Left lung (tissue), 10 donors: ENCODE data around the gene PTPRD. TPM values are rescaled to one million over a fixed set of nuclear protein-coding genes. Genes with fewer than 3 reads are reported as not detected.

Experiments used
- ATAC-seq: fragments of 200-7000 bp; cut with Tn5 transposase; one replicate; pipeline ENCODE4 v1.9.1; 2020; ENCODE audit warnings: moderate library complexity
- DNase-seq, 4 donors: peaks; one replicate each; pipeline ENCODE4 v3.0.0-alpha.2; 2013 to 2020
- H3K27ac ChIP-seq, 2 donors: fragments of 200-600 bp; sonication (generic) in 1 of 2; one replicate each; pipeline versions ENCODE4 v1.5.0 to v1.8.0; 2020 to 2021
- H3K27me3 ChIP-seq, 2 donors: fragments of 200-600 bp; sonication (generic) in 1 of 2; one replicate each; pipeline versions ENCODE4 v1.5.0 to v1.8.0; 2020 to 2021
- H3K36me3 ChIP-seq, 2 donors: fragments of 200-600 bp; sonication (generic) in 1 of 2; one replicate each; pipeline versions ENCODE4 v1.5.0 to v1.8.0; 2020 to 2021
- H3K4me1 ChIP-seq, 2 donors: fragments of 200-600 bp; one replicate each; pipeline ENCODE4 v1.8.0; 2021
- H3K4me3 ChIP-seq, 2 donors: fragments of 200-600 bp; sonication (generic) in 1 of 2; one replicate each; pipeline versions ENCODE4 v1.5.0 to v1.8.0; 2020 to 2021; ENCODE audit warnings: mild to moderate bottlenecking in 1 of 2
- H3K9me3 ChIP-seq, 2 donors: fragments of 200-600 bp; sonication (generic) in 1 of 2; one replicate each; pipeline versions ENCODE4 v1.5.0 to v1.8.0; 2020 to 2021
- intact Hi-C, 2 donors: fragments of 100-400 bp; cut with DNase I; formaldehyde crosslinking; loops; one replicate each; pipeline versions ENCODE4 v1.11.2 to v1.14.2; 2022
- polyA plus RNA-seq, 6 donors: library from polyadenylated mRNA; unstranded; fragments of 120-200 nt; gene quantifications; one replicate each; pipeline ENCODE4 v1.2.1, GENCODE V29; 2013; ENCODE audit not compliant: insufficient read length in 6 of 6
- total RNA-seq, 2 donors: library from RNA; stranded (reverse); fragmentation: NEBNext Ultra II Directional; extraction: Animal tissue kit (Norgen Biotek cat#: 25700); gene quantifications; one replicate each; pipeline ENCODE4 v1.2.1, GENCODE V29; 2021
- TF ChIP-seq, protein P1 (sequence below), 2 donors: fragments of 200-600 bp; sonication (generic) in 1 of 2; IDR thresholded peaks; one replicate each; pipeline versions ENCODE4 v1.5.0 to v1.8.0; 2021; ENCODE audit warnings: antibody characterized with exemption in 2 of 2
- donor health status: DM: no; HTN: yes; CAD: no.
- donor health status: DM: no; HTN: no; CAD: no.

The PTPRD gene
- total and polyA plus RNA-seq, 8 donors, result 24.2 to 167 (median 139) TPM

- TF ChIP-seq, protein P1, sequence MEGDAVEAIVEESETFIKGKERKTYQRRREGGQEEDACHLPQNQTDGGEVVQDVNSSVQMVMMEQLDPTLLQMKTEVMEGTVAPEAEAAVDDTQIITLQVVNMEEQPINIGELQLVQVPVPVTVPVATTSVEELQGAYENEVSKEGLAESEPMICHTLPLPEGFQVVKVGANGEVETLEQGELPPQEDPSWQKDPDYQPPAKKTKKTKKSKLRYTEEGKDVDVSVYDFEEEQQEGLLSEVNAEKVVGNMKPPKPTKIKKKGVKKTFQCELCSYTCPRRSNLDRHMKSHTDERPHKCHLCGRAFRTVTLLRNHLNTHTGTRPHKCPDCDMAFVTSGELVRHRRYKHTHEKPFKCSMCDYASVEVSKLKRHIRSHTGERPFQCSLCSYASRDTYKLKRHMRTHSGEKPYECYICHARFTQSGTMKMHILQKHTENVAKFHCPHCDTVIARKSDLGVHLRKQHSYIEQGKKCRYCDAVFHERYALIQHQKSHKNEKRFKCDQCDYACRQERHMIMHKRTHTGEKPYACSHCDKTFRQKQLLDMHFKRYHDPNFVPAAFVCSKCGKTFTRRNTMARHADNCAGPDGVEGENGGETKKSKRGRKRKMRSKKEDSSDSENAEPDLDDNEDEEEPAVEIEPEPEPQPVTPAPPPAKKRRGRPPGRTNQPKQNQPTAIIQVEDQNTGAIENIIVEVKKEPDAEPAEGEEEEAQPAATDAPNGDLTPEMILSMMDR (IDR thresholded peaks at IDR 0.05), result no peak
- no peaks in the 10 kb centered on the region for H3K9me3 ChIP-seq
- no peaks in the 10 kb centered on the region for H3K27me3 ChIP-seq
- H3K36me3 ChIP-seq, result no peaks in the 10 kb centered on the region
- intact Hi-C loops, result no loop called here
- H3K4me3 ChIP-seq, result no peak overlapping the region
- H3K4me1 ChIP-seq, result no peaks in the 10 kb centered on the region
- ATAC-seq, result no peak
- no peak for DNase-seq
- no peak overlapping the region for H3K27ac ChIP-seq
Measured at GRCh38 chr9:9997585-9997984, 615.2 kb downstream of the PTPRD start.

GRCh38 chr9:9996259-9996658, 616.5 kb downstream of the PTPRD start:
- Histone ChIP-seq H3K9me3 (no peaks in the 10 kb centered on the region), H3K4me3 (no peak overlapping the region), H3K27ac (no peak overlapping the region), H3K4me1 (no peaks in the 10 kb centered on the region), H3K27me3 (no peaks in the 10 kb centered on the region), H3K36me3 (no peaks in the 10 kb centered on the region)
- intact Hi-C loops, result no loop called here
- ATAC-seq, result peak; percentile 60
- TF ChIP-seq, protein P1 (IDR thresholded peaks at IDR 0.05), result no peak
- DNase-seq, result no peak

DNA sequence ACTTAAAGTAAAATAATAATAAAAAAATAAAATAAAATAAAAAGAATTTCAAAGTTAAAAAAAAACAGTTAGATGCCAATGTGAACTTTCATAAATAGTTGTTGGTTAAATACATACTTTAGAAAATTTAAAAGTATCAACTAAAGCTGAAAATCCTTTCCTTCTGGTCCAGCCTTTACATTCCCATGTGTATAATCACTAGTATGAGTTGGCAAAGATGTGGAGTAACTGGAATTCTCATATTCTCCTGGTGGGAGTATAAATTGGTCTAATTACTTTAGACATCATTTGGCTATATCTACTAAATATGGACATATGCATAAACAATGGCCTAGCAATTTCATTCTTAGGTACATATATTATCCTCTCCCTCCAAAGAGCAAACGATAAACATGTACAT, 619.9 kb downstream of the PTPRD start:
- Histone ChIP-seq H3K4me3 (no peak overlapping the region), H3K4me1 (no peaks in the 10 kb centered on the region), H3K27ac (no peak overlapping the region), H3K36me3 (no peaks in the 10 kb centered on the region), H3K9me3 (peaks cover 0 to 10% of the 10 kb centered on the region in 2 donors), H3K27me3 (no peaks in the 10 kb centered on the region)
- intact Hi-C loops, result no loop called here
- TF ChIP-seq, protein P1 (IDR thresholded peaks at IDR 0.05), result no peak
- ATAC-seq (no peak), DNase-seq (no peak)

DNA sequence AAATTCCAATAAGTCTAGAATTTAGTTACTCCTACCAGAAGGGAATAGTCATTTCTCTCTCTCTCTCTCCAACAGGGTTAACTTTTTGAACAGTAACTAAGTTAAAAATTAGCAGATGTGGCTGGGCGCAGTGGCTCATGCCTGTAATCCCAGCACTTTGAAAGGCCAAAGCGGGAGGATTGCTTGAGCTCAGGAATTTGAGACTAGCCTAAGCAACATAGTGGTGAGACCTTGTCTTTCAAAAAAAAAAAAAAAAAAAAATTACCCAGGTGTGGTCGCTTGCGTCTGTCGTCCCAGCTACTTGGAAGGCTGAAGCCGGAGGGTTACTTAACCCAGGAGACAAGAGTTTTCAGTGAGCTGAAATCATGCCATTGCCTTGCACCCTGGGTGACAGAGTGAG, 639.7 kb downstream of the PTPRD start:
- Histone ChIP-seq H3K27me3 (no peaks in the 10 kb centered on the region), H3K9me3 (no peaks in the 10 kb centered on the region), H3K4me1 (no peaks in the 10 kb centered on the region), H3K36me3 (no peaks in the 10 kb centered on the region), H3K4me3 (no peak overlapping the region), H3K27ac (no peak overlapping the region)
- DNase-seq (no peak), ATAC-seq (no peak)
- intact Hi-C loops, result no loop called here
- TF ChIP-seq, protein P1 (IDR thresholded peaks at IDR 0.05), result no peak

DNA sequence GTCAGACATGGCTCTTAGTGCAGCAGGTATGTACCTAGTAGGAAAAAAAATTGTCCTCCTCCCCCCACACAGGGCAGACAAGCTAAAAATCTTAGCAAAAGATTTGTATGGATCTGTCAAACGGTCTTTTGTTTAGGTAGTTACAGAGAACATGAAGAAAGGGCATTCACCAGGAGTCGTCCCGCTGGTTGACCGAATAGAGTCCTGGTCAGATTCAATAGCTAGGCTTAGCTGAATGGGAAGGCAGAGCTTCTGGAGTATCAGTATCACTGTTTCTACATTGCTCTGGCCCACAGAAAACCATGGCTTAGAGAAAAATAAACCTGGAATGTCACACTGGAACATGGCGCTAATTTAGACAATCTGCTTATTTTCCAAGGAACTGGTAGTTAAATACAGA, 642.3 kb downstream of the PTPRD start:
- TF ChIP-seq, protein P1 (IDR thresholded peaks at IDR 0.05), result no peak

More for the DNA sequence above, 642.3 kb downstream of the PTPRD start:
- ATAC-seq, result no peak
- Histone ChIP-seq H3K36me3 (no peaks in the 10 kb centered on the region), H3K4me3 (no peak overlapping the region), H3K27me3 (no peaks in the 10 kb centered on the region), H3K4me1 (no peaks in the 10 kb centered on the region), H3K27ac (no peak overlapping the region), H3K9me3 (no peaks in the 10 kb centered on the region)
- DNase-seq, result no peak
- intact Hi-C loops, result no loop called here
